SH-SY5Y (cell line): ENCODE measurements around the gene MRPS14.

ENCODE experiments used
- GATA2 ChIP-seq: IDR thresholded peaks from 2 replicates; pipeline ENCODE4 v1.6.1; 2011; ENCODE audit warnings: mild to moderate bottlenecking, low read depth, low read length
- GATA3 ChIP-seq: IDR thresholded peaks from 2 replicates; pipeline ENCODE4 v1.6.1; 2011; ENCODE audit warnings: low read depth, mild to moderate bottlenecking, low read length, moderate library complexity

The MRPS14 gene

DNA sequence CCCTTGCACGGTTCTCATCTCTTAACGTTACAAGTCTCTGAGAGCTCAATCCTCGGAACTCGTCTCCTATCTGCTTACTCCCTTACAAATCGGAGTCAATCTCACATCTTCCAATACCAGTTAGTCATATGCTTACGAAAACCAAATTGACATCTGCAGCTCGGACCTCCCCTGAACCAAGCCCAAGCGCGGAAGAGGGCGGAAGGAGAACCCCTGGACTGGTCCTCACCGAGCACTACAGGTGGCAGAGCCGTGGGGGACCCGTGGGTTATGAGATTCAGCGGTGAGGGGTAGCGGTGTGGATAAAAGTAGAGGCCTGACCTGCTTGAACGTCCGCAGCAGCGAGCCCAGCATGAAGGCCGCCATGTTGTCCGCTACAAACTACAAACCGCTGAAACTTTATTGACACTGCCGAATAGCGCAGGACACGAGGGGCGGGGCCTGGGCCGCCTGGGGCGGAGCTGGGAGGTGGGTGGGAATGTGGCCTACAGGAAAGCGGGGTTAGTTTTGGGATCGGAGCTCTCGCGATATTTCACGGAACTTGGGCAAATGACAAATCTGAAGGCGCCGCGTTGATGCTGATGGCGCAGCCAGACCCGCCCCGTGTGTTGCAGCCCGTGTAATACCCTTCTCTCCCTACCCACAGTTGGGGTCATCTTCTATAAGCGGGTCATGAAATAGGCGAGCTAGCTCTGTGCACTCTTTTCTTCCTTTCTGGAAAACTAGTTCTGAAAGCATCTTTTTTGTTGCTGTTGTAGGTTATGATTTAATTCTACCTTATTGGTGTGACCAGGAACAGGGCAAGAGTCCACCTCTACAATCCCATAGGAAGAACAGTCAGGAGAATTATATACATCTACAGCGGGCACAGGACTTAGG lies at the start of gene MRPS14:
Gene MRPS14, minus strand, starts transcription at position 383 of the 879 bp plus-strand sequence. Its CDS starts 17 bp downstream, at position 366.
- no peak for TF ChIP-seq GATA3
- TF ChIP-seq GATA2 = peak; percentile 42; the same call in 1 of the 2 replicates

DNA sequence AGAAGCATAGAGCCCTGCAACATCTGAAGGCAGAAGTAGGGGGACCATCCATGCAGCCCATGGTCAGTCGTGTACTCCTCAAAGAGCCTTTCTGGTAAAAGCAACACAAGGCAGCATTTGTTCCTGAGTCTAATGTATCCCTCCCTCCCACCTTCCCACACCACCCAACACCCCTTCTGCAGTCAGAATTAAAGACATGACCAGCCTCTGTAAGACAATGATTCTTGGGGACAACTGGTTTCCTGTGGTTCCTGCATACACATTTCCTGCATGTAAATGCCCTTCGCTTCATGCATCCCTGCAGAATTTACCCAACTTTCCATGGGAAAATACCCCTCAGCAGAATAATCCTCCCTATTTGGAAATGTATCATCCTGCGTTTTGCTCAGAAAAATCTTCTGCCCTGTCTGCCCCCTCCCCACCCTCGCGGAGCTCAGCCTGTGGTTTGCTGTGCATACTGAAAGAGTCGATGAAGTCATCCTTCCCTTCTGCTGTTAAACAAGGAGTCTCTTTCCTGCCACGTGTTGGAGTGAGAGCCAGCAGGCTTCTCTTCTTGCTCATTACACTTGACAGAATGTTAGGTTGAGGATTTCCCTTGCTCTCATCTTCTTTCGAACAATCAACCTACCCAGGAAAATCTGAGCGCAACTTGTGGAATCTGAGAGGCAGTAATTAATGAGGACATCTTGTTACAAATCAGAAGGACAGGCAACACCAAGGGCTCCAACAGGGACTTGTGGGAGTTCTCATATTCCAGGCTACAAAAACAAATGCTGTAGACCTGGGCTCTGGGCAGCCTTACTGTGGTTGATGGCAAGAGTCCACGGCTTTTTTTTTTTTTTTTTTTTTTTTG lies 49.1 kb upstream of the MRPS14 start:
- TF ChIP-seq GATA3 (no peak), GATA2 (no peak)

DNA sequence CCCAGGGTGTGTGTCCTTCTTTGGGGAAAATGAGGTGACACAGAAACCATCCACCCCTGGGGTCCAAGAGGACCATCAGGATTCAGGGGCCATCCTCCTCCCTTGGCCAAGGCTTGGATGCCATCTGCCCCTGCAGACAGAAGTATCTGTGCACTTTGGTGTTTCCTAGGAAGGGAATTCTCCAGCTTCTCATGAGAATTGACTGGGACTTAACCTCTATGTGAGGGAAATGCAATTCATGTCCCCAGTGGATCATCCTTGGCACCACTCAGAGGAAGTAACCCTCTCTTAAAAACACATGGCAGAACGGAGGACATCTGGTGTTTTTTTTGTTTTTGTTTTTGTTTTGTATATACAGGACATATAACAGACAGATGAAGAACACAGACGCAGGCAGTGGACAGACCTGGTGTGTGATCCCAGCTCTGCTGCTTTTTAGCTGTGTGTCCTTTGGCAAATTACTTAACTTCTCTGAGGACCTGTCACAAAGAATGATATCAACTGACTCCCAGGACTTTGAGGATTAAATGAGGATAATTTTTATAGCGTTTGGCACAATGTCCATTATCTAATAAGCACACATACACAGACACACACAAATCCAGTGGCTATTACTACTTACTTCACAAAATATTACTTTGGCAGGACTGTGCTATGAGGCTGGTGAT lies 48.2 kb upstream of the MRPS14 start:
- TF ChIP-seq GATA3 (no peak), GATA2 (no peak)

GRCh38 chr1:175070818-175071217 lies 47.6 kb upstream of the MRPS14 start:
- TF ChIP-seq GATA3 = no peak
- TF ChIP-seq GATA2 = no peak

DNA sequence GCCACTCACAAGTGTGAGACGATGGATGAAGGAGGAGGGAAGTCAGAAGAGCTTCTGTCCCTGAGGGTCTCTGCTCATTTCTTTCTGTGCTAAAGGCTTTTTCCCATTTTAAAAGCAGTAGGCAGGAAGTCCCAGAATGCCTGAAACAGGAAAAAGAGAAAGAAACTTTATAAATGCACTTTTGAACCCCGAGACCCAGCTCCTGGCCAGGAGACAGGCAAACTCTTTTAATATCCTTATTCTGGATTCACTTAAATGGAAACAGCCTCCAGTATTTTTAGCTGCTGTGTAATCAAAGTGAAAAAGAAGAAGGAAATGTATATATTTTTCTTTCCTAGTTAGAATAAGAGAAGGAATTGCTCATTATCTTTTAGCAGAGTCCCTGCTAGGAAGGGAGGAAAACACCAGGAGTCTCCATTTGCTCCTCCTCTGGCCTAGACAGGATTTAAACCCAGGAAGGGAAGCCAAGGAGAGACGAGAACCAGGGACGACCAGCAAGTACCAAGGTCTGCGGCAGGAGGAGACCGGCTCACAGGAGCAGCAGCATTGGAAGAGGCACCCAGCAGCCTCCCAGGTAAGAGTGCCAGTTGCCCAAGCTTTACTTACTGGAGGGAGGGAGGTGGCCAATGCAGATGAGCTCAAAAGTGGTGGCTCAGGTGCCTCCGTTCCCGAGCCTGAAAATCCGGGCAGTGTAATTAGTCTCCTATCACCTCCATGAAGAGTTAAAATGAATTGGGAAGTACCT lies 44.3 kb upstream of the MRPS14 start, which contains the start of gene TNN:
Gene TNN, plus strand, starts transcription at position 472 of the 745 bp plus-strand sequence. CDS start 9,586 bp downstream, outside the sequence.
- TF ChIP-seq GATA3 (no peak), GATA2 (no peak)

- TF ChIP-seq GATA2 = no peak
- TF ChIP-seq GATA3 = no peak
These were observed 39.6 kb upstream of the MRPS14 start for GRCh38 chr1:175062858-175063257.

- no peak for TF ChIP-seq GATA2
- TF ChIP-seq GATA3 = no peak
These were observed 39.1 kb upstream of the MRPS14 start for GRCh38 chr1:175062339-175062738.

- TF ChIP-seq GATA2 (no peak), GATA3 (no peak)
These were observed 31.5 kb upstream of the MRPS14 start for GRCh38 chr1:175054736-175055135.

DNA sequence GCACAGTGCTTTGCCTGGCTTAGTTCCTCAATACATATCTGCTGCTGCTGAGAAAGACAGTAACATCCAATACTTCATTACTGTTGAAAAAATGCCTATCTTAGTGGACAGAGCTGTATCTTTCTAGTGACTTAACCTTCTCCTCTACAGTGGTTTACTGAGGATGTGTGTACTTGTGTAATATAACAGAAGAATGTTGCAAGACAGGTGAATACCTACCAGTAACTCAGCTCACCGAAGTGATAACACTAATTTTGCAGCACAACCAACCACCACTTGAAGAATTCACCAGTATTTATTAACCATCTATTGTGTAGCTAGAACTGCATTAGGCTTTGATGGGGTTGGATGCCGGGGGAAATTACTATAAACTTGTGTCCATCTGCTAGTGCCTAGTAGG lies 27.8 kb upstream of the MRPS14 start:
- TF ChIP-seq GATA3 (no peak), GATA2 (no peak)

GRCh38 chr1:175045519-175045918 lies 22.3 kb upstream of the MRPS14 start:
- no peak for TF ChIP-seq GATA2
- TF ChIP-seq GATA3 = no peak

DNA sequence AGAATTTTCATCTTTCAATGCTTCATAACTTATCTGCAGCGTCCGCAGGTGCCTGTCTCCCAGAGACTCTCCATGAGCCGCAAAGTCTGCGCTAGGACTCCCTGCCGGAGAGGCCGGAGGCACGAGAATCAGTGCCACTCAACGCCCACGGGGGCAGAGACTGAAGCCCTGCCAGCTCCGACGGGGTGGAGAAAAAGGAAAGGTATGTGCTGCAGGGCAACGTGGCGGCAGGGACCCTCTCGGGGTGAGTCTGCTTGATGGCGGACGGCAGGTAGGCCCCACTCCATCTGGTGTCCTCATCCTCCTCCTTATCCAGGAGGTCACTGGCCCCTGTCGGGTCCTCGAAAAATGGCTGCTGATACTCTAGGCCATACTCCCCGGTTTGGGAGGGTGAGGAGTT lies 21.9 kb upstream of the MRPS14 start:
- no peak for TF ChIP-seq GATA3
- TF ChIP-seq GATA2 = no peak

DNA sequence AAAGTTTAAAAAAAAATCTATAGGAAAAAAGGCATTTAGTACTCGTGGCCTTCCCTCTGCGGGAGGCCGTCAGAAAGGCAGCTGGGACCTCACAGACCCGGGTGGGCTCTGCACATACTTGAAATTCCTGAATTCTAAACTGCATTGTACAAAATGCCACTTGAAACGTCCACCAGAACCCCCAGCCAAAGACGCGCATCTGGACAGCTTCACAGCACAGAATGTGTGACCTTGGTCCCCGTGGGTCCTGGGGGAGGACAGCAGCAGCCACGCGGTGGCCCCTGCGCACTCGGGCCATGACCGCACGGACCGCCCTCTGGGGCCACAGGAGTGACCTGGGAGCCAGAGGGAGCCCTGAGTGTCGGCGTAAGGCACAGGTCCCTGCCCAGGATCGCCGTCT lies 20.6 kb upstream of the MRPS14 start:
- TF ChIP-seq GATA3 (no peak), GATA2 (no peak)

GRCh38 chr1:175042650-175043049 lies 19.4 kb upstream of the MRPS14 start:
- TF ChIP-seq GATA2 (no peak), GATA3 (no peak)
